ENCODE measurements around the gene SDCBP2. TPM values are rescaled to one million over a fixed set of nuclear protein-coding genes. Genes with fewer than 3 reads are reported as not detected.

Gene SDCBP2
- polyA plus RNA-seq, 2 of the 4 experiments (the other 2 are of a cell fraction), result 0.35 to 0.58 TPM

DNA sequence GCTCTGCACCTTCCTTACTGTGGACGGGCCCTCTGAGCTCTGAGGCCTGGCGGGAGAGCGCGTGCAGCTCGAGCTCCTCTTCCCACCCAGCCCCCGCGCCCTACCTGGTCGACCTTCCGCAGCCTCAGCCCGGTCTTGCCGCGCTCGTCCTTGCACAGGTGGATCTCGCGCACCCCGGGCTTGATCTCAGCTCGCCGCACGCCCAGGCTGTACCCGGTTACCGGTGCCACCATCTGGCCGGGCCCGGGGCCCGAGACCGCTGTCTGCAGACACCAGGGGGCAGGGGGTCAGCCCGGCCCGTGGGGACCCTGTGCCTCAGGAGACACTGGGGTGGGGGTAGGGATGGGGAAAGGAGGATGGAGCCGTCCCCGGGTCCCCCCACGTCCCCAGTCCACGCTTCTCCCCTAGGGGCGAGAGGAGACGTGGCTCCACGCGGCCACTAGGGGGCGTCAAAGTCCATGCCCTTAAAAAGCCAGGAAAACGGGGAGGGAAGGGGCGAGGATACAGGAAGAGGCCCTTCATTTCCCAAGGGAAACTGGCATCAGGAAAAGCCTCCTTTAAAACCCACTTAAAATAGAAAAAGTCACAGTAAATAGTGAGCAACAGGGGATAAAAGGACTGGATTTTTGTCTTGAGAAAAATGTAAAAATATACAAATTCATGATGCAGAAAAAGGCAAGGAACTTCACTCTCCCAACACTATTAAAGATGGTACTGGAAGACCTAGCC, 15.5 kb downstream of the SDCBP2 start:
- Histone ChIP-seq H3K4me3 (no peak overlapping the region), H3K4me2 (peak overlapping the region; percentile 33; the same call in 2 of the 3 replicates), H3K4me1 (peaks cover 3% of the 10 kb centered on the region; the same call in 1 of the 3 replicates), H3K9me3 (no peaks in the 10 kb centered on the region), H3K27ac (0 out of 6 replicates have a peak overlapping the region, but pooled peaks of 1 of the 2 experiments have one; percentile 29)
- FAIRE-seq, result no peak
- ATAC-seq, result peak; percentile 59 to 88; a peak in 4 of 6 replicates
- ChIA-PET POLR2A (no interaction called here), CTCF (interaction anchor here (0.7 to 2.4 kb wide), 22 partner anchors 9 to 487 kb away, joined by 3 to 17 read pairs (median 4); partner anchors contain the start of gene NSFL1C)
- TF ChIP-seq, protein P1, sequence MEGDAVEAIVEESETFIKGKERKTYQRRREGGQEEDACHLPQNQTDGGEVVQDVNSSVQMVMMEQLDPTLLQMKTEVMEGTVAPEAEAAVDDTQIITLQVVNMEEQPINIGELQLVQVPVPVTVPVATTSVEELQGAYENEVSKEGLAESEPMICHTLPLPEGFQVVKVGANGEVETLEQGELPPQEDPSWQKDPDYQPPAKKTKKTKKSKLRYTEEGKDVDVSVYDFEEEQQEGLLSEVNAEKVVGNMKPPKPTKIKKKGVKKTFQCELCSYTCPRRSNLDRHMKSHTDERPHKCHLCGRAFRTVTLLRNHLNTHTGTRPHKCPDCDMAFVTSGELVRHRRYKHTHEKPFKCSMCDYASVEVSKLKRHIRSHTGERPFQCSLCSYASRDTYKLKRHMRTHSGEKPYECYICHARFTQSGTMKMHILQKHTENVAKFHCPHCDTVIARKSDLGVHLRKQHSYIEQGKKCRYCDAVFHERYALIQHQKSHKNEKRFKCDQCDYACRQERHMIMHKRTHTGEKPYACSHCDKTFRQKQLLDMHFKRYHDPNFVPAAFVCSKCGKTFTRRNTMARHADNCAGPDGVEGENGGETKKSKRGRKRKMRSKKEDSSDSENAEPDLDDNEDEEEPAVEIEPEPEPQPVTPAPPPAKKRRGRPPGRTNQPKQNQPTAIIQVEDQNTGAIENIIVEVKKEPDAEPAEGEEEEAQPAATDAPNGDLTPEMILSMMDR (IDR thresholded peaks at IDR 0.05), result peak; percentile 83
- TF ChIP-seq RAD21 (conservative IDR thresholded peaks at IDR 0.05 in 1 of 2, IDR thresholded peaks at IDR 0.05 in 1 of 2) (peak; percentile 79 to 86), HOXA7 (CRISPR knock-in tag; IDR thresholded peaks at IDR 0.05) (no peak), SMC3 (IDR thresholded peaks at IDR 0.05) (peak; percentile 69)
- TF ChIP-seq, protein P2, sequence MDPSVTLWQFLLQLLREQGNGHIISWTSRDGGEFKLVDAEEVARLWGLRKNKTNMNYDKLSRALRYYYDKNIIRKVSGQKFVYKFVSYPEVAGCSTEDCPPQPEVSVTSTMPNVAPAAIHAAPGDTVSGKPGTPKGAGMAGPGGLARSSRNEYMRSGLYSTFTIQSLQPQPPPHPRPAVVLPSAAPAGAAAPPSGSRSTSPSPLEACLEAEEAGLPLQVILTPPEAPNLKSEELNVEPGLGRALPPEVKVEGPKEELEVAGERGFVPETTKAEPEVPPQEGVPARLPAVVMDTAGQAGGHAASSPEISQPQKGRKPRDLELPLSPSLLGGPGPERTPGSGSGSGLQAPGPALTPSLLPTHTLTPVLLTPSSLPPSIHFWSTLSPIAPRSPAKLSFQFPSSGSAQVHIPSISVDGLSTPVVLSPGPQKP (IDR thresholded peaks at IDR 0.05; ENCODE audit: low read depth, low read length), result no peak
- peak; percentile 71 to 75 for DNase-seq (ENCODE audit: low read depth in 1 of 2, low spot score in 1 of 2)
- WGBS (ENCODE audit: missing lambda C conversion rate), result 62% methylated on average over 27 of the region's 38 CpGs

- WGBS (ENCODE audit: missing lambda C conversion rate), result 91% methylated on average over 16 of the region's 16 CpGs
- Histone ChIP-seq H3K9me3 (no peaks in the 10 kb centered on the region), H3K4me3 (no peak overlapping the region), H3K4me1 (peaks cover 3% of the 10 kb centered on the region; the same call in 1 of the 3 replicates), H3K4me2 (no peak overlapping the region), H3K27ac (no peak overlapping the region)
- POLR2A ChIA-PET, result no interaction called here
- CTCF ChIA-PET, result interaction anchor here (0.7 to 2.4 kb wide), 22 partner anchors 9 to 488 kb away, joined by 3 to 17 read pairs (median 4); partner anchors contain the start of gene NSFL1C
- TF ChIP-seq, protein P3, sequence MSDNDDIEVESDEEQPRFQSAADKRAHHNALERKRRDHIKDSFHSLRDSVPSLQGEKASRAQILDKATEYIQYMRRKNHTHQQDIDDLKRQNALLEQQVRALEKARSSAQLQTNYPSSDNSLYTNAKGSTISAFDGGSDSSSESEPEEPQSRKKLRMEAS (IDR thresholded peaks at IDR 0.05), result no peak
- TF ChIP-seq POLR2A (IDR thresholded peaks at IDR 0.05; ENCODE audit: low read length), result peak; percentile 8; the same call in 1 of the 2 replicates
- no peak for FAIRE-seq
- no peak; a peak in 1 of 6 replicates for ATAC-seq
- no peak for DNase-seq (ENCODE audit: low read depth in 1 of 2, low spot score in 1 of 2)
Measured at GRCh38 chr20:1312904-1313235, 16.1 kb downstream of the SDCBP2 start.

GRCh38 chr20:1312308-1312707, 16.6 kb downstream of the SDCBP2 start:
- Histone ChIP-seq H3K4me3 (no peak overlapping the region), H3K4me2 (no peak overlapping the region), H3K9me3 (no peaks in the 10 kb centered on the region), H3K4me1 (peaks cover 3% of the 10 kb centered on the region; the same call in 1 of the 3 replicates), H3K27ac (no peak overlapping the region)
- ChIA-PET CTCF (interaction anchor here (0.9 to 2.4 kb wide), 16 partner anchors 8 to 488 kb away, joined by 3 to 17 read pairs (median 6); partner anchors contain the start of gene NSFL1C), POLR2A (no interaction called here)
- WGBS (ENCODE audit: missing lambda C conversion rate), result 90% methylated on average over 20 of the region's 20 CpGs
- TF ChIP-seq HES2 (IDR thresholded peaks at IDR 0.05) (no peak), EHMT2 (IDR thresholded peaks at IDR 0.05; ENCODE audit: low read depth) (no peak), ZFP36 (IDR thresholded peaks at IDR 0.05; ENCODE audit: borderline replicate concordance, partially characterized antibody) (no peak), CBX8 (IDR thresholded peaks at IDR 0.05) (no peak), HOXB5 (CRISPR knock-in tag; IDR thresholded peaks at IDR 0.05) (no peak), FOXS1 (CRISPR knock-in tag; IDR thresholded peaks at IDR 0.05) (no peak)
- no peak for DNase-seq (ENCODE audit: low read depth in 1 of 2, low spot score in 1 of 2)
- ATAC-seq, result no peak
- FAIRE-seq, result no peak

DNA sequence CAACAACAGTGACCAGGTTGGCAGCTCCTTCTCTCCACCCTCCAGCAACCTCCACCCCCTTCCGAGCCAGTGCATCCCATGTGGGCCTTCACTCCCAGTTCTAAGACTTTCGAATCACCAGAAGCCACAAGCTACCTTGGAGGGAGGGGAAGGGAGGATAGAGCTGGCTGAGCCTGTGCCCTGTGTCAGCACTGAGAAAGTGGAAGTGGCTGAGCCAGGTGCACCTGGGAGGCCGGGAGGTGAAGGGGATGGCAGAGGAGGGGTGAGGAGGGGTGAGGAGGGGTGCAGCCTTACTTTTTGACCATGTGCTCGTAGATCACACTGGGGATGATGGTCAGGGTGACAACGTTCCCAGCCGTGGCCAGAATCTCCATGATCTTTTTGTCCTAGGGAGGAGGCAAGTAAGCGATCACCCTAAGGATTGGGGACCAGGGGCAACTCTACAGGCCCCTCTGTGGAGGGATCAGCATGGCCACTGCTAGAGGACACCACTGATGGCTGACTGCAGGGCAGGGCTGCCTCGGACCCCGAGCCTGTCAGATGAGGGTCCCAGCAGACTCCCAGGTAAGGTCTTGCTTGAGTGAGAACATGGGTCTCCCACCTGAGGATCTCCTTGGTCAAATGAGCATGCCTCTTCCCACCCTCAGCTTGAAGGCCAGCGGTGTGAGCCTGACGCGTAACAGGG, 18.3 kb downstream of the SDCBP2 start:
- DNase-seq (ENCODE audit: low read depth in 1 of 2, low spot score in 1 of 2), result no peak
- Histone ChIP-seq H3K9me3 (no peaks in the 10 kb centered on the region), H3K4me1 (peaks cover 3% of the 10 kb centered on the region; the same call in 1 of the 3 replicates), H3K4me2 (no peak overlapping the region), H3K27ac (no peak overlapping the region), H3K4me3 (no peak overlapping the region)
- ChIA-PET POLR2A (no interaction called here), CTCF (interaction anchor here (1.0 to 2.4 kb wide), 2 partner anchors 10 to 193 kb away, joined by 4 to 17 read pairs; no protein-coding TSS in a partner anchor)
- WGBS (ENCODE audit: missing lambda C conversion rate), result 66% methylated on average over 12 of the region's 12 CpGs
- no peak for ATAC-seq
- FAIRE-seq, result no peak
- TF ChIP-seq HES2 (IDR thresholded peaks at IDR 0.05), result no peak
- TF ChIP-seq CHD4 (IDR thresholded peaks at IDR 0.05; ENCODE audit: borderline replicate concordance), result no peak
- TF ChIP-seq MAZ (IDR thresholded peaks at IDR 0.05; ENCODE audit: borderline replicate concordance, low read depth, low read length), result no peak
- TF ChIP-seq HOXB5 (CRISPR knock-in tag; IDR thresholded peaks at IDR 0.05), result no peak
- TF ChIP-seq POLR2AphosphoS2 (conservative IDR thresholded peaks at IDR 0.05; ENCODE audit: low read length), result no peak
- no peak for TF ChIP-seq HOXB13 (CRISPR knock-in tag; IDR thresholded peaks at IDR 0.05; ENCODE audit: low read depth)
- TF ChIP-seq RFX5 (IDR thresholded peaks at IDR 0.05), result no peak
- TF ChIP-seq, protein P3 (IDR thresholded peaks at IDR 0.05), result no peak
- TF ChIP-seq CEBPB (IDR thresholded peaks at IDR 0.05), result no peak
- TF ChIP-seq, protein P1 (IDR thresholded peaks at IDR 0.05), result no peak
- no peak for TF ChIP-seq TP53 (CRISPR knock-in tag; IDR thresholded peaks at IDR 0.05)
- TF ChIP-seq RAD21 (conservative IDR thresholded peaks at IDR 0.05 in 1 of 2, IDR thresholded peaks at IDR 0.05 in 1 of 2), result no peak
- no peak for TF ChIP-seq SMC3 (IDR thresholded peaks at IDR 0.05)
